NCI-H146 treated with DMSO at 0.1 percent for 48 hours (cell line): ENCODE measurements around the gene APC2.
"Not testable (repeated sequence)": the region's sequence is repeated elsewhere in the genome, so short reads cannot be mapped to it uniquely, and the experiment has no call there.

Source experiments
- DNase-seq: peaks from one replicate; lab custom pipeline; 2025; ENCODE audit not compliant: unreplicated experiment; lab: John Stamatoyannopoulos, UW

Gene APC2

GRCh38 chr19:1509602-1510441 is 59.9 kb downstream of the APC2 start:
- no peak for DNase-seq

- no peak for DNase-seq
Measured at GRCh38 chr19:1510442-1510806, 60.5 kb downstream of the APC2 start.

GRCh38 chr19:1510807-1511206 is 60.9 kb downstream of the APC2 start:
- DNase-seq = no peak

- no peak for DNase-seq
Measured at GRCh38 chr19:1511318-1512317, 61.7 kb downstream of the APC2 start.

GRCh38 chr19:1512671-1513498 is 63.0 kb downstream of the APC2 start, which contains the start of gene ADAMTSL5:
ADAMTSL5 (minus strand) TSS chr19:1513019; CDS start chr19:1510943, 2,076 bp downstream.
- DNase-seq = no peak

- DNase-seq = no peak
Measured at GRCh38 chr19:1513499-1514294, 63.8 kb downstream of the APC2 start.

GRCh38 chr19:1514295-1514661 is 64.4 kb downstream of the APC2 start:
- DNase-seq = no peak

GRCh38 chr19:1514986-1515721 is 65.2 kb downstream of the APC2 start:
- DNase-seq = no peak

GRCh38 chr19:1516395-1516753 is 66.5 kb downstream of the APC2 start:
- DNase-seq = no peak

GRCh38 chr19:1518471-1518870 is 68.5 kb downstream of the APC2 start:
- no peak for DNase-seq

- DNase-seq = not testable (repeated sequence)
Measured at GRCh38 chr19:1519802-1520201, 69.9 kb downstream of the APC2 start.

- no peak for DNase-seq
Measured at GRCh38 chr19:1520203-1520780, 70.4 kb downstream of the APC2 start.

GRCh38 chr19:1521636-1522035 is 71.7 kb downstream of the APC2 start:
- DNase-seq = no peak

- no peak for DNase-seq
Measured at GRCh38 chr19:1522061-1522460, 72.1 kb downstream of the APC2 start.

GRCh38 chr19:1522838-1523237 is 72.9 kb downstream of the APC2 start:
- no peak for DNase-seq
